ENCODE results near the gene KCNN1.

DNA sequence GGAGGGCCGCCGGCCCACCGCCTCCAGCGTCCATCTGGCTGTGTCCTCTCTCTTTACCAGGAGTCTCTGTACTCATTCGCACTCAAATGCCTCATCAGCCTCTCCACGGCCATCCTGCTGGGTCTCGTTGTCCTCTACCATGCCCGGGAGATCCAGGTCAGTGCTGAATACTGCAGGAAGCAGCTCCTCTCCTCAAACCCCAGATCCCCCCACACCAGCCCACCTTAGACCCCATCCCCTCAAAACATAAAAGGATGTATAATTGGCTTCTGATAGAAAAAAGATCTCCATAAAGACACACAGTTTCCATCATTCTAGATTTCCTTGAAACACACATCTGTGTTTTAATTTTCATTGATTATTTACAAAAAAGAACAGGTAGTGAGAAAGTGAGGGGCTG is 8.1 kb downstream of the KCNN1 start:
- TF ChIP-seq, protein P1, sequence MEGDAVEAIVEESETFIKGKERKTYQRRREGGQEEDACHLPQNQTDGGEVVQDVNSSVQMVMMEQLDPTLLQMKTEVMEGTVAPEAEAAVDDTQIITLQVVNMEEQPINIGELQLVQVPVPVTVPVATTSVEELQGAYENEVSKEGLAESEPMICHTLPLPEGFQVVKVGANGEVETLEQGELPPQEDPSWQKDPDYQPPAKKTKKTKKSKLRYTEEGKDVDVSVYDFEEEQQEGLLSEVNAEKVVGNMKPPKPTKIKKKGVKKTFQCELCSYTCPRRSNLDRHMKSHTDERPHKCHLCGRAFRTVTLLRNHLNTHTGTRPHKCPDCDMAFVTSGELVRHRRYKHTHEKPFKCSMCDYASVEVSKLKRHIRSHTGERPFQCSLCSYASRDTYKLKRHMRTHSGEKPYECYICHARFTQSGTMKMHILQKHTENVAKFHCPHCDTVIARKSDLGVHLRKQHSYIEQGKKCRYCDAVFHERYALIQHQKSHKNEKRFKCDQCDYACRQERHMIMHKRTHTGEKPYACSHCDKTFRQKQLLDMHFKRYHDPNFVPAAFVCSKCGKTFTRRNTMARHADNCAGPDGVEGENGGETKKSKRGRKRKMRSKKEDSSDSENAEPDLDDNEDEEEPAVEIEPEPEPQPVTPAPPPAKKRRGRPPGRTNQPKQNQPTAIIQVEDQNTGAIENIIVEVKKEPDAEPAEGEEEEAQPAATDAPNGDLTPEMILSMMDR (tag by site-specific recombination; IDR thresholded peaks at IDR 0.05), result no peak
- TF ChIP-seq, protein P2, sequence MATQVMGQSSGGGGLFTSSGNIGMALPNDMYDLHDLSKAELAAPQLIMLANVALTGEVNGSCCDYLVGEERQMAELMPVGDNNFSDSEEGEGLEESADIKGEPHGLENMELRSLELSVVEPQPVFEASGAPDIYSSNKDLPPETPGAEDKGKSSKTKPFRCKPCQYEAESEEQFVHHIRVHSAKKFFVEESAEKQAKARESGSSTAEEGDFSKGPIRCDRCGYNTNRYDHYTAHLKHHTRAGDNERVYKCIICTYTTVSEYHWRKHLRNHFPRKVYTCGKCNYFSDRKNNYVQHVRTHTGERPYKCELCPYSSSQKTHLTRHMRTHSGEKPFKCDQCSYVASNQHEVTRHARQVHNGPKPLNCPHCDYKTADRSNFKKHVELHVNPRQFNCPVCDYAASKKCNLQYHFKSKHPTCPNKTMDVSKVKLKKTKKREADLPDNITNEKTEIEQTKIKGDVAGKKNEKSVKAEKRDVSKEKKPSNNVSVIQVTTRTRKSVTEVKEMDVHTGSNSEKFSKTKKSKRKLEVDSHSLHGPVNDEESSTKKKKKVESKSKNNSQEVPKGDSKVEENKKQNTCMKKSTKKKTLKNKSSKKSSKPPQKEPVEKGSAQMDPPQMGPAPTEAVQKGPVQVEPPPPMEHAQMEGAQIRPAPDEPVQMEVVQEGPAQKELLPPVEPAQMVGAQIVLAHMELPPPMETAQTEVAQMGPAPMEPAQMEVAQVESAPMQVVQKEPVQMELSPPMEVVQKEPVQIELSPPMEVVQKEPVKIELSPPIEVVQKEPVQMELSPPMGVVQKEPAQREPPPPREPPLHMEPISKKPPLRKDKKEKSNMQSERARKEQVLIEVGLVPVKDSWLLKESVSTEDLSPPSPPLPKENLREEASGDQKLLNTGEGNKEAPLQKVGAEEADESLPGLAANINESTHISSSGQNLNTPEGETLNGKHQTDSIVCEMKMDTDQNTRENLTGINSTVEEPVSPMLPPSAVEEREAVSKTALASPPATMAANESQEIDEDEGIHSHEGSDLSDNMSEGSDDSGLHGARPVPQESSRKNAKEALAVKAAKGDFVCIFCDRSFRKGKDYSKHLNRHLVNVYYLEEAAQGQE (tag by site-specific recombination; IDR thresholded peaks at IDR 0.05), result no peak
- TF ChIP-seq ZBTB17 (tag by site-specific recombination; IDR thresholded peaks at IDR 0.05) (no peak), ZNF121 (tag by site-specific recombination; IDR thresholded peaks at IDR 0.05) (no peak), ZNF112 (tag by site-specific recombination; IDR thresholded peaks at IDR 0.05) (no peak)

Data from HEK293 (cell line).